Fibroblast of lung (primary cell): ENCODE results near the gene MVP. TPM values are rescaled to one million over a fixed set of nuclear protein-coding genes. Genes with fewer than 3 reads are reported as not detected.
A peak's percentile ranks its signal among the peaks of the same experiment; 100 is the strongest.

Experiments
- DNase-seq, 2 donors: peaks; one replicate each; pipeline versions ENCODE4 v3.0.0 to v3.0.0-alpha.2; 2010; ENCODE audit warnings: low read depth in 2 of 2
- H2AFZ ChIP-seq: 2 replicates; pipeline ENCODE4 v1.5.1; 2012; ENCODE audit warnings: low read length, control low read depth, inconsistent platforms
- H3K27ac ChIP-seq: 2 replicates; pipeline ENCODE4 v1.5.1; 2011; ENCODE audit warnings: low read length, control low read depth; ENCODE audit not compliant: insufficient read depth
- H3K27me3 ChIP-seq: 2 replicates; pipeline ENCODE4 v1.5.1; 2011; ENCODE audit warnings: mild to moderate bottlenecking, low read length; ENCODE audit not compliant: control insufficient read depth, insufficient read depth
- H3K36me3 ChIP-seq: 2 replicates; pipeline ENCODE4 v1.5.1; 2011; ENCODE audit warnings: low read length; ENCODE audit not compliant: control insufficient read depth, insufficient read depth
- H3K4me1 ChIP-seq: 2 replicates; pipeline ENCODE4 v1.5.1; 2011; ENCODE audit warnings: low read length; ENCODE audit not compliant: control insufficient read depth, insufficient read depth; ENCODE audit errors: extremely low read depth
- H3K4me2 ChIP-seq: 2 replicates; pipeline ENCODE4 v1.5.1; 2011; ENCODE audit warnings: low read length, control low read depth; ENCODE audit not compliant: insufficient read depth; ENCODE audit errors: extremely low read depth
- H3K4me3 ChIP-seq, 4 experiments: fragments of 200-600 bp in 1 of 4; sonication (generic) in 1 of 4; replicated peaks in 1 of 4; 2 replicates each; pipeline ENCODE4 v1.5.1; 2011 to 2016; ENCODE audit warnings: low read length in 4 of 4, low read depth in 3 of 4, mild to moderate bottlenecking in 3 of 4, control low read depth in 2 of 4, inconsistent platforms in 1 of 4, mixed read lengths in 1 of 4; ENCODE audit not compliant: insufficient read depth in 1 of 4; ENCODE audit errors: control extremely low read depth in 1 of 4
- H3K79me2 ChIP-seq: 2 replicates; pipeline ENCODE4 v1.5.1; 2012; ENCODE audit warnings: mild to moderate bottlenecking, low read length, inconsistent platforms; ENCODE audit not compliant: control insufficient read depth, insufficient read depth
- H3K9ac ChIP-seq: 2 replicates; pipeline ENCODE4 v1.5.1; 2011; ENCODE audit warnings: mild to moderate bottlenecking, low read length, control low read depth; ENCODE audit not compliant: insufficient read depth
- H3K9me3 ChIP-seq: 2 replicates; pipeline ENCODE4 v1.5.1; 2012; ENCODE audit warnings: low read depth, low read length; ENCODE audit not compliant: control insufficient read depth, insufficient read depth
- H4K20me1 ChIP-seq: 2 replicates; pipeline ENCODE4 v1.5.1; 2011; ENCODE audit warnings: low read length; ENCODE audit not compliant: control insufficient read depth, insufficient read depth; ENCODE audit errors: extremely low read depth
- CTCF ChIP-seq, 2 donors: IDR thresholded peaks in 1 of 2; conservative IDR thresholded peaks in 1 of 2; 1 replicate in 1 of 2; 2 replicates in 1 of 2; pipeline ENCODE4 v1.5.1; 2011 to 2012; ENCODE audit warnings: low read length in 2 of 2, control low read depth in 1 of 2, inconsistent platforms in 1 of 2, low read depth in 1 of 2, mild to moderate bottlenecking in 1 of 2
- EZH2 ChIP-seq: IDR thresholded peaks from 2 replicates; pipeline ENCODE4 v1.5.1; 2012; ENCODE audit warnings: low read length, control low read depth, mild to moderate bottlenecking; ENCODE audit errors: missing control alignments
- polyA plus RNA-seq, 2 donors: library from polyadenylated mRNA; depleted of rRNA in 1 of 2; stranded (reverse) in 1 of 2; unstranded in 1 of 2; fragments of >200 nt; gene quantifications; 2 replicates each; pipeline ENCODE4 v1.2.1, GENCODE V29; 2011 to 2012; ENCODE audit warnings: missing spikeins in 1 of 2
- total RNA-seq: library from RNA; depleted of rRNA; stranded (reverse); fragments of >200 nt; gene quantifications from 2 replicates; pipeline ENCODE4 v1.2.1, GENCODE V29; 2014

The MVP gene
- total and polyA plus RNA-seq, 2 donors (not counting 1 experiment from before 2014, with no cell fraction given) = 208 to 518 TPM

GRCh38 chr16:29815793-29816693 lies 4.2 kb upstream of the MVP start, which contains the start of gene PAGR1:
PAGR1 (plus strand) TSS chr16:29816152; CDS start chr16:29816526, 374 bp downstream.
- H3K4me2 ChIP-seq = peak within 1 kb of the TSS; percentile 95
- peaks cover 36% of the 10 kb centered on the region for H3K4me1 ChIP-seq
- peak within 1 kb of the TSS; percentile 73 to 89 (median 84) for H3K4me3 ChIP-seq
- no peak for TF ChIP-seq EZH2
- peak; percentile 72 to 78 for TF ChIP-seq CTCF (conservative IDR thresholded peaks at IDR 0.05 in 1 of 2, IDR thresholded peaks at IDR 0.05 in 1 of 2; ENCODE audit: low read depth in 1 of 2, low read length in 2 of 2)
- DNase-seq = peak; percentile 100
- H4K20me1 ChIP-seq = no peaks in the 10 kb centered on the region
- H3K27ac ChIP-seq = peak within 1 kb of the TSS; percentile 94
- peaks cover 8% of the 10 kb centered on the region for H3K36me3 ChIP-seq
- peak within 1 kb of the TSS; percentile 97 for H2AFZ ChIP-seq
- H3K27me3 ChIP-seq = no peaks in the 10 kb centered on the region
- no peaks in the 10 kb centered on the region for H3K9me3 ChIP-seq
- H3K79me2 ChIP-seq = peaks cover 43% of the 10 kb centered on the region
- H3K9ac ChIP-seq = peak within 1 kb of the TSS; percentile 75

GRCh38 chr16:29816694-29817441 lies 3.4 kb upstream of the MVP start:
- no peaks in the 10 kb centered on the region for H4K20me1 ChIP-seq
- peaks cover 34% of the 10 kb centered on the region for H3K4me1 ChIP-seq
- peaks cover 51% of the 10 kb centered on the region for H3K79me2 ChIP-seq
- H3K4me2 ChIP-seq = peak overlapping the region; percentile 95
- H3K4me3 ChIP-seq = peak overlapping the region; percentile 73 to 89 (median 84)
- H3K9ac ChIP-seq = peak overlapping the region; percentile 75
- DNase-seq = peak; percentile 53 to 70
- H3K36me3 ChIP-seq = peaks cover 8% of the 10 kb centered on the region
- H3K27ac ChIP-seq = peak overlapping the region; percentile 94
- no peaks in the 10 kb centered on the region for H3K9me3 ChIP-seq
- TF ChIP-seq CTCF (conservative IDR thresholded peaks at IDR 0.05 in 1 of 2, IDR thresholded peaks at IDR 0.05 in 1 of 2; ENCODE audit: low read depth in 1 of 2, low read length in 2 of 2) = peak in 1 of 2 donors; percentile 23
- no peak for TF ChIP-seq EZH2
- no peaks in the 10 kb centered on the region for H3K27me3 ChIP-seq
- H2AFZ ChIP-seq = peak overlapping the region; percentile 39

- H3K4me3 ChIP-seq = peak overlapping the region in 1 of 4 experiments; percentile 5
- H3K4me1 ChIP-seq = peaks cover 31% of the 10 kb centered on the region
- no peaks in the 10 kb centered on the region for H4K20me1 ChIP-seq
- peaks cover 10% of the 10 kb centered on the region for H3K36me3 ChIP-seq
- H3K79me2 ChIP-seq = peaks cover 62% of the 10 kb centered on the region
- DNase-seq = no peak
- TF ChIP-seq EZH2 (no peak), CTCF (conservative IDR thresholded peaks at IDR 0.05 in 1 of 2, IDR thresholded peaks at IDR 0.05 in 1 of 2; ENCODE audit: low read depth in 1 of 2, low read length in 2 of 2) (no peak)
- no peaks in the 10 kb centered on the region for H3K27me3 ChIP-seq
- H3K27ac ChIP-seq = no peak overlapping the region
- H3K9ac ChIP-seq = no peak overlapping the region
- H3K4me2 ChIP-seq = peak overlapping the region; percentile 7
- no peak overlapping the region for H2AFZ ChIP-seq
- no peaks in the 10 kb centered on the region for H3K9me3 ChIP-seq
Measured at GRCh38 chr16:29818082-29818481, 2.2 kb upstream of the MVP start.
